Effector memory CD4-positive, alpha-beta T cell (primary cell): ENCODE measurements around the gene TSC22D3.
"Not testable (repeated sequence)": the region's sequence is repeated elsewhere in the genome, so short reads cannot be mapped to it uniquely, and the experiment has no call there.

Experiments
- DNase-seq, 3 donors: peaks; one replicate each; pipeline ENCODE4 v3.0.0-alpha.2; 2020
- H3K27ac ChIP-seq: 2 replicates; pipeline ENCODE4 v1.7.0; 2013; ENCODE audit warnings: mild to moderate bottlenecking, low read length, moderate library complexity; ENCODE audit not compliant: insufficient read depth, poor library complexity, severe bottlenecking
- H3K27me3 ChIP-seq: replicated peaks from 2 replicates; pipeline ENCODE4 v1.7.0; 2013; ENCODE audit warnings: mild to moderate bottlenecking, low read length; ENCODE audit not compliant: insufficient read depth, control insufficient read depth, poor library complexity, severe bottlenecking
- H3K36me3 ChIP-seq: 2 replicates; pipeline ENCODE4 v1.7.0; 2013; ENCODE audit warnings: mild to moderate bottlenecking, low read length, moderate library complexity; ENCODE audit not compliant: control insufficient read depth, insufficient read depth
- H3K4me1 ChIP-seq: 2 replicates; pipeline ENCODE4 v1.7.0; 2013; ENCODE audit warnings: low read length, mild to moderate bottlenecking; ENCODE audit not compliant: control insufficient read depth, insufficient read depth, poor library complexity, severe bottlenecking
- H3K4me3 ChIP-seq: 2 replicates; pipeline ENCODE4 v1.7.0; 2013; ENCODE audit warnings: low read length, low read depth, mild to moderate bottlenecking; ENCODE audit not compliant: insufficient read depth, poor library complexity, severe bottlenecking
- H3K9me3 ChIP-seq: 2 replicates; pipeline ENCODE4 v1.7.0; 2013; ENCODE audit warnings: mild to moderate bottlenecking, low read length, moderate library complexity; ENCODE audit not compliant: control insufficient read depth

The TSC22D3 gene

GRCh38 chrX:107674480-107675364, 100.9 kb downstream of the TSC22D3 start:
- H3K9me3 ChIP-seq: no peaks in the 10 kb centered on the region
- no peaks in the 10 kb centered on the region for H3K36me3 ChIP-seq
- DNase-seq: peak; percentile 36 to 62 (median 37)
- H3K27ac ChIP-seq: peak overlapping the region; percentile 99
- H3K27me3 ChIP-seq: no peaks in the 10 kb centered on the region
- H3K4me3 ChIP-seq: peak overlapping the region; percentile 15
- peaks cover 60% of the 10 kb centered on the region for H3K4me1 ChIP-seq

- Histone ChIP-seq H3K4me3 (peak overlapping the region; percentile 31), H3K27ac (peak overlapping the region; percentile 99), H3K9me3 (no peaks in the 10 kb centered on the region), H3K27me3 (no peaks in the 10 kb centered on the region), H3K36me3 (no peaks in the 10 kb centered on the region), H3K4me1 (peaks cover 54% of the 10 kb centered on the region)
- peak; percentile 86 to 93 (median 87) for DNase-seq
Measured at GRCh38 chrX:107673933-107674479, 101.6 kb downstream of the TSC22D3 start.

- Histone ChIP-seq H3K27me3 (no peaks in the 10 kb centered on the region), H3K36me3 (no peaks in the 10 kb centered on the region), H3K9me3 (no peaks in the 10 kb centered on the region), H3K4me3 (peak overlapping the region; percentile 31), H3K4me1 (peaks cover 48% of the 10 kb centered on the region), H3K27ac (peak overlapping the region; percentile 99)
- no peak for DNase-seq
Measured at GRCh38 chrX:107673431-107673830, 102.2 kb downstream of the TSC22D3 start.

- peak; percentile 66 to 73 (median 69) for DNase-seq
- Histone ChIP-seq H3K36me3 (no peaks in the 10 kb centered on the region), H3K4me3 (peak overlapping the region; percentile 31), H3K27ac (peak overlapping the region; percentile 99), H3K27me3 (no peaks in the 10 kb centered on the region), H3K9me3 (no peaks in the 10 kb centered on the region), H3K4me1 (peaks cover 43% of the 10 kb centered on the region)
Measured at GRCh38 chrX:107672955-107673378, 102.6 kb downstream of the TSC22D3 start.

- H3K4me3 ChIP-seq, H3K9me3 ChIP-seq, H3K36me3 ChIP-seq, H3K27ac ChIP-seq, DNase-seq, H3K27me3 ChIP-seq: not testable (repeated sequence)
- peaks cover 31% of the 10 kb centered on the region for H3K4me1 ChIP-seq
Measured at GRCh38 chrX:107671256-107671655, 104.3 kb downstream of the TSC22D3 start.

DNA sequence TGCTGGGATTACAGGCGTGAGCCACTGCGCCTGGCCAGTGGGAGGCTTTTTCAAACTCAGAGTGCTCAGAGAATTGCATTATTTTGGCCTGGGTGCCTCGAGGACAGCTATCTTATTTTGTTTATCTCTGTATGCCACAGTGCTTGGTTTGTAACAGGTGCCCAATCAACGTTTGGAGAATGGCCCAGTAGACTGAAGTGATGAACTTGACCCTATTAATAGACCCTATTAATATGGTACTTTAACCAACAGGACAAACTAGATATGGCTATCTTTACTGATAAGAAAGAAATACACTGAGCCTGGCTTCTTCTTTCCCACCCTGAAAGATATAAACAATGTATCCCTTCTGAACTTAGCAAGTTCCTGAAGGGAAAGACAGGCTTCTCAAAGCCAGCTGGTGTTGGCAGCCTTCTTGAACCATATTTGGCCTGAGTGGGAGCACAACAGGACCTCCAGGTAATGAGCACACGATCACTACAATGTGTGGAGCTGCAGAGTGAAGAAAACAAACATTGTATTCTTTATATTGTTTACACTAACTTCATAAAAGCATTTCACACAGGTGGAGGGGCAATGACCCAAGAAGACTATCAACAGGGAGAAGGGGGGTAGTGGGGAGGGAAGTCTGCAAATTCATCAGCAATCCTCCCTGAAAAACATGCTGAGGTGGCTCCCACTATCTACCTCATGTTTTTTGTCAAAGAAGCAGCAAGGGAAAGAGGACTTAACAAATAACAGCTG, 105.5 kb downstream of the TSC22D3 start:
- H3K27ac ChIP-seq: no peak overlapping the region
- H3K9me3 ChIP-seq: no peaks in the 10 kb centered on the region
- H3K4me1 ChIP-seq: peaks cover 20% of the 10 kb centered on the region
- H3K27me3 ChIP-seq: no peaks in the 10 kb centered on the region
- no peak for DNase-seq
- H3K4me3 ChIP-seq: no peak overlapping the region
- H3K36me3 ChIP-seq: no peaks in the 10 kb centered on the region

DNA sequence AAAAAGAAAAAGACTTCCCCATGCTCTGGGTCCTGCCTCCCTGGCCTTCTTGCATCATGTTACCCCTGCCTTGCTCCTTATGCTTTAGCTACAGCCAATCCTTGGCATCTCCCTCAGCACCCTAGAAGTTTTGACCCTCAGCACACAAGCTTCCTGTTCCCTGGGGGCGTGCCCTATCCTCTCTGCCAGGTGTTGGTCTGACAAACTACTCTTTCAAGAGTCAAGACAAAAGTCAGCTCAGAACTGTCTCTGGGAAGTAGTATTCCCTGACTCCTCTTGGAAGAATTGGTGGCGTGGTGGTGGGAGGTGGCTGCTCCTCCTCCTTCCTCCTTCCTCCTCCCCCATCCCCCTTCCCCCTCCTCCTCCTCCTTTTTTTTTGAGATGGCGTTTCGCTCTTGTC, 106.3 kb downstream of the TSC22D3 start:
- Histone ChIP-seq H3K4me3 (no peak overlapping the region), H3K36me3 (no peaks in the 10 kb centered on the region), H3K27me3 (no peaks in the 10 kb centered on the region), H3K27ac (no peak overlapping the region), H3K4me1 (peaks cover 12% of the 10 kb centered on the region), H3K9me3 (no peaks in the 10 kb centered on the region)
- DNase-seq: no peak

- not testable (repeated sequence) for DNase-seq, H3K9me3 ChIP-seq, H3K36me3 ChIP-seq, H3K27ac ChIP-seq, H3K4me3 ChIP-seq, H3K27me3 ChIP-seq, H3K4me1 ChIP-seq
Measured at GRCh38 chrX:107668710-107669109, 106.9 kb downstream of the TSC22D3 start.

DNA sequence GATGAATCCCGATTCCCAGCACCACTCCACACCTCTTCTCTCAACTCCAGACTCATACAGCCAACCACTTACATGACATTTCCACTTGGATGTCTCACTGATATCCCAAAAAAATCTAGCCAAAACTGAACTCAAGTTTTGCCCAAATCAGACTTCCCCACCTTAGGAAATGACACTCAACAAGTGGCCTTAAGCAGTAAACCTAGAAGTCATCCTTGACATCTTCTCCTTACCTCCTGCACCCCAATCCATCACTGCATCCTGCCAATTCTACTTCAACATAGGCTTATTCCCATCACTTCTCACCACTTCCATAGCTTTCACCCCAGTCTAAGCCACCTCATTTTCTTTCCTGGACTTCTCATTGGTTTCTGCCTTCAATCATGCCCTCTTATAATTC, 108.2 kb downstream of the TSC22D3 start:
- no peak overlapping the region for H3K4me3 ChIP-seq
- no peak for DNase-seq
- H3K27me3 ChIP-seq: no peaks in the 10 kb centered on the region

GRCh38 chrX:107666931-107667330, 108.7 kb downstream of the TSC22D3 start:
- Histone ChIP-seq H3K36me3 (no peaks in the 10 kb centered on the region), H3K27me3 (no peaks in the 10 kb centered on the region), H3K27ac (no peak overlapping the region), H3K4me1 (no peaks in the 10 kb centered on the region), H3K9me3 (no peaks in the 10 kb centered on the region), H3K4me3 (no peak overlapping the region)
- no peak for DNase-seq

More for the DNA sequence above, 108.2 kb downstream of the TSC22D3 start:
- Histone ChIP-seq H3K36me3 (no peaks in the 10 kb centered on the region), H3K9me3 (no peaks in the 10 kb centered on the region), H3K27ac (no peak overlapping the region), H3K4me1 (no peaks in the 10 kb centered on the region)
